Activated B cell treated with CpG ODN at 0.5 μM for 24 hours (primary cell): Measurements from ENCODE around the gene CNTNAP2. TPM values are rescaled to one million over a fixed set of nuclear protein-coding genes. Genes with fewer than 3 reads are reported as not detected.

Source experiments
- ATAC-seq: fragments of 200-7000 bp; cut with Tn5 transposase; one replicate; pipeline ENCODE4 v1.10.0; 2021; ENCODE audit warnings: low read depth, mild to moderate bottlenecking, moderate library complexity
- CTCF ChIA-PET: fragments of 350-600 bp; sonication (Branson Sonifier 250); formaldehyde crosslinking; loops from one replicate; lab custom pipeline; 2021; ENCODE audit warnings: antibody characterized with exemption; lab: Charles Lee
- POLR2A ChIA-PET: fragments of 350-600 bp; sonication (Branson Sonifier 250); formaldehyde crosslinking; loops from one replicate; lab custom pipeline; 2021; ENCODE audit warnings: antibody characterized with exemption; lab: Charles Lee
- DNase-seq: peaks from one replicate; pipeline ENCODE4 v3.0.0; 2022
- H3K27ac Mint-ChIP-seq: one replicate; pipeline ENCODE4 v1.8.0; 2020; ENCODE audit warnings: mixed read lengths
- H3K27me3 Mint-ChIP-seq: one replicate; pipeline ENCODE4 v1.8.0; 2021; ENCODE audit warnings: mixed read lengths
- H3K36me3 Mint-ChIP-seq: one replicate; pipeline ENCODE4 v1.8.0; 2021; ENCODE audit warnings: low read depth, mixed read lengths
- H3K4me1 Mint-ChIP-seq: one replicate; pipeline ENCODE4 v1.8.0; 2021; ENCODE audit warnings: mixed read lengths
- H3K4me3 Mint-ChIP-seq: one replicate; pipeline ENCODE4 v1.8.0; 2020; ENCODE audit warnings: mild to moderate bottlenecking, mixed read lengths
- H3K9me3 Mint-ChIP-seq: one replicate; pipeline ENCODE4 v1.8.0; 2020; ENCODE audit warnings: mixed read lengths
- intact Hi-C: fragments of 100-400 bp; cut with micrococcal nuclease; formaldehyde crosslinking; loops from one replicate; pipeline ENCODE4 v1.15.1; 2024
- total RNA-seq: library from RNA; stranded (reverse); gene quantifications from 2 replicates; pipeline ENCODE4 v1.2.3, GENCODE V29; 2022
- TF ChIP-seq, protein P1 (sequence below): fragments of 200-600 bp; IDR thresholded peaks from one replicate; pipeline ENCODE4 v1.8.0; 2022; ENCODE audit warnings: antibody characterized with exemption, mild to moderate bottlenecking

The CNTNAP2 gene
- total RNA-seq, 1 donor from 2014 or later, result 0.84 TPM

- ATAC-seq (no peak), DNase-seq (no peak)
- Mint-ChIP-seq H3K27me3 (no peaks in the 10 kb centered on the region), H3K36me3 (no peaks in the 10 kb centered on the region), H3K4me3 (no peak overlapping the region), H3K27ac (no peak overlapping the region), H3K9me3 (peaks cover 14% of the 10 kb centered on the region), H3K4me1 (no peaks in the 10 kb centered on the region)
- intact Hi-C loops, result no loop called here
- CTCF ChIA-PET, result no interaction called here
- TF ChIP-seq, protein P1, sequence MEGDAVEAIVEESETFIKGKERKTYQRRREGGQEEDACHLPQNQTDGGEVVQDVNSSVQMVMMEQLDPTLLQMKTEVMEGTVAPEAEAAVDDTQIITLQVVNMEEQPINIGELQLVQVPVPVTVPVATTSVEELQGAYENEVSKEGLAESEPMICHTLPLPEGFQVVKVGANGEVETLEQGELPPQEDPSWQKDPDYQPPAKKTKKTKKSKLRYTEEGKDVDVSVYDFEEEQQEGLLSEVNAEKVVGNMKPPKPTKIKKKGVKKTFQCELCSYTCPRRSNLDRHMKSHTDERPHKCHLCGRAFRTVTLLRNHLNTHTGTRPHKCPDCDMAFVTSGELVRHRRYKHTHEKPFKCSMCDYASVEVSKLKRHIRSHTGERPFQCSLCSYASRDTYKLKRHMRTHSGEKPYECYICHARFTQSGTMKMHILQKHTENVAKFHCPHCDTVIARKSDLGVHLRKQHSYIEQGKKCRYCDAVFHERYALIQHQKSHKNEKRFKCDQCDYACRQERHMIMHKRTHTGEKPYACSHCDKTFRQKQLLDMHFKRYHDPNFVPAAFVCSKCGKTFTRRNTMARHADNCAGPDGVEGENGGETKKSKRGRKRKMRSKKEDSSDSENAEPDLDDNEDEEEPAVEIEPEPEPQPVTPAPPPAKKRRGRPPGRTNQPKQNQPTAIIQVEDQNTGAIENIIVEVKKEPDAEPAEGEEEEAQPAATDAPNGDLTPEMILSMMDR, result no peak
- POLR2A ChIA-PET, result no interaction called here
These were observed 877.2 kb downstream of the CNTNAP2 start for GRCh38 chr7:146993764-146994163.

DNA sequence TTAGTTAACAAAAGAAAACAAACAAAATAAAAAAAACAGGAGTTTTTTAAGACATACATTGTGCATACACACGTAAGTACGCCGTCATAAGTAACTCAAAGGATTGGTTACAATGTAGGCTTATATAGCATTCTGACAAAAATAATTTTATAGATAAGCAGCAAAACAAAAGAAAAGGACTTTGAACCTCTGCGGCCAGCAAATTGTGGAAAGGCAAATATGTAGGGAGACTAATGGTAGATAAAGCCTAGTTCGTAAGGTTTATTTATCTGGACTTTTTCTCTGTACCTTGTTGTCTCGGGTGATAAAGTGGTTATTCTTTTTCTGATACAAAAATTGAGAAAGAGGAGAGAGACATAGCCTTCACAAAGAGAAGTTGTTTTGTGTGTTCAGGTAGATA, 891.9 kb downstream of the CNTNAP2 start:
- Mint-ChIP-seq H3K9me3 (no peaks in the 10 kb centered on the region), H3K4me3 (no peak overlapping the region), H3K27ac (no peak overlapping the region), H3K4me1 (no peaks in the 10 kb centered on the region), H3K36me3 (no peaks in the 10 kb centered on the region), H3K27me3 (no peaks in the 10 kb centered on the region)
- DNase-seq (no peak), ATAC-seq (no peak)
- ChIA-PET POLR2A (no interaction called here), CTCF (no interaction called here)
- intact Hi-C loops, result no loop called here
- TF ChIP-seq, protein P1, result no peak

DNA sequence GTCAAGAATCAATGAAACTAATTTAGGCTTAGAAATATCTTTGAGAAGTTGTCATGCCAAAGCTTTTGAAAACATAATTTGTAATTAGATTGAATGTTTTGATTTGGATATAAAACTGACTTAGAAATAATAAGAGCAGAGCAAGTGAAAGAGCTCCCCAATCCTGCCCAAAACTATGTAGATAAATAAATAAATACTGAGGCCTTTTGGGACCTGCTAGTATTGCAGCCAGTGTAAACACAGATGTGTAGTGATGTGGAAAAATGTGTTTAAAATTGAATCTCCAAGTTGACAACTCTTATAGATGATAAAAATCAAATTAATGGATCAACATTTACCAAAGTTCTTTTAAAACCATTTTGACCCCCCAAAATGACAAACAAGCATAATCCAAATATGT, 896.1 kb downstream of the CNTNAP2 start:
- H3K4me1 Mint-ChIP-seq, result no peaks in the 10 kb centered on the region
- peaks cover 5% of the 10 kb centered on the region for H3K9me3 Mint-ChIP-seq
- ChIA-PET CTCF (no interaction called here), POLR2A (no interaction called here)
- H3K27ac Mint-ChIP-seq, result no peak overlapping the region
- TF ChIP-seq, protein P1, result no peak
- no peaks in the 10 kb centered on the region for H3K36me3 Mint-ChIP-seq
- no peaks in the 10 kb centered on the region for H3K27me3 Mint-ChIP-seq
- intact Hi-C loops, result no loop called here
- no peak for ATAC-seq
- DNase-seq, result no peak
- no peak overlapping the region for H3K4me3 Mint-ChIP-seq

DNA sequence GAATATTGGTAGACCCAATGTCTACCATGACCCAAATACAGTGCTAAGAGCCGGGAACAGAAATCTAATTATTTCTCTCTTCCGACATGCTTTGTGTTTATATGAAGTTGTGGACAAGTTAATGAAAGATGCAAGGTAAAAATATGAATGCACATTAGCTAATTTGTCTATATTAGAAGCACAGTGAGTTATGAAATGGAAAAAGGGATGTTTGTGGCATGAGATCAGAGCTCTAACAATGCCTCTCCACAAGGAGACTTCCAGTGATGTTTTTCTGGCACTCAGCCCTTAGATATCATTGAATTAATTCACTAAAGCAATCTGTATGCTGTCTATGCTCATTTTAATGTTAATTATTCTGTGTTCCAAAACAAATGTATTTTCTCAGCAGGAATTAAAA, 897.2 kb downstream of the CNTNAP2 start:
- no peaks in the 10 kb centered on the region for H3K4me1 Mint-ChIP-seq
- no peak for ATAC-seq
- no peak overlapping the region for H3K27ac Mint-ChIP-seq
- H3K27me3 Mint-ChIP-seq, result no peaks in the 10 kb centered on the region
- CTCF ChIA-PET, result no interaction called here
- POLR2A ChIA-PET, result no interaction called here
- DNase-seq, result no peak
- H3K9me3 Mint-ChIP-seq, result peaks cover 5% of the 10 kb centered on the region
- no peak overlapping the region for H3K4me3 Mint-ChIP-seq
- TF ChIP-seq, protein P1, result no peak
- no peaks in the 10 kb centered on the region for H3K36me3 Mint-ChIP-seq
- intact Hi-C loops, result no loop called here

DNA sequence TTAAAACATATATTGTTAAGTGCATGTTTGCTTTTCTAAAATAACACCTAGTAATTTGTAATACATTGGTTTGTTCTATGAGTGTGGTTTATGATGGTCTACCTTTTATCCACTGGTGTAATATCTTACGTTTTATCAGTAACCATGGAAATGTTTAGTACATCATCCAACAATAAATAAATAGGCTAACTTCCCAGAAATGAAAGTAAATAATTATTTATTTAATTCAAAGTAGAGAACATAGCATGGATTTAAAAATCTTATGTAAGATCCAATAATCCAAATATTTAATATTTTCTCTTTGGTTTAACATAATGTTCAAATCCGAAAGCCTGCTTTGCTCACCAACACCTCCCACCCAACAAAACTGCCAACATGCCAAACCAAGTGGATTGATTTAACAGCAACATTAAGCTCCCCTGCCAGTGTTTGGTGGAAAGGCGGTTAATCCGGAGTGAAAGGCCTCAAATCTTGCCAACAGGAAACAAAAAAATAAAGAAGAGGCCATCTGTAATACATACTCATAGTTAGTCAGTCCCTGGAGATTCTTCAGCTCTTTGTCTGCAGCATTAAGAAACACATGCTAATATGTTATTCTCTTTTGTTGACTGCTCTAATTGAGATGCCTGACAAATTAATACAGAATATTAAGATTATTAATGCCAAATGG, 897.8 kb downstream of the CNTNAP2 start:
- Mint-ChIP-seq H3K36me3 (no peaks in the 10 kb centered on the region), H3K27ac (no peak overlapping the region), H3K4me3 (no peak overlapping the region), H3K4me1 (no peaks in the 10 kb centered on the region), H3K27me3 (no peaks in the 10 kb centered on the region), H3K9me3 (peaks cover 5% of the 10 kb centered on the region)
- intact Hi-C loops, result no loop called here
- ChIA-PET CTCF (no interaction called here), POLR2A (interaction anchor here (0.7 kb wide), 1 partner anchor 101 kb away, joined by 3 read pairs; no protein-coding TSS in a partner anchor)
- TF ChIP-seq, protein P1, result no peak
- DNase-seq (no peak), ATAC-seq (no peak)
